PC-3 (cell line): ENCODE measurements around the gene CEP85. TPM values are rescaled to one million over a fixed set of nuclear protein-coding genes. Genes with fewer than 3 reads are reported as not detected.
"Not testable (repeated sequence)": the region's sequence is repeated elsewhere in the genome, so short reads cannot be mapped to it uniquely, and the experiment has no call there.

Experiments used
- ATAC-seq: fragments of 200-7000 bp; cut with Tn5 transposase; 2 replicates; pipeline ENCODE4 v1.9.1; 2020; ENCODE audit warnings: mild to moderate bottlenecking, moderate library complexity
- BruUV-seq: library from RNA; stranded (reverse); fragments of 400-500 nt; replicated peaks from 2 replicates; lab custom pipeline; 2021; lab: Mats Ljungman, UMichigan
- CTCF ChIA-PET: fragments of 300-600 bp; sonication (Branson Sonifier 250); formaldehyde crosslinking; loops from one replicate; lab custom pipeline; 2022; ENCODE audit warnings: antibody characterized with exemption; lab: Charles Lee
- POLR2A ChIA-PET: fragments of 300-600 bp; sonication (Branson Sonifier 250); formaldehyde crosslinking; loops from one replicate; lab custom pipeline; 2022; ENCODE audit warnings: antibody characterized with exemption; ENCODE audit not compliant: unreplicated experiment; lab: Charles Lee
- DNase-seq: peaks from one replicate; pipeline ENCODE4 v3.0.0-alpha.2; 2015
- H2AFZ ChIP-seq: fragments of 300-600 bp; sonication (generic); 2 replicates; pipeline ENCODE4 v1.6.0; 2016; ENCODE audit warnings: antibody characterized with exemption, low read length
- H3F3A ChIP-seq: fragments of 300-600 bp; sonication (generic); one replicate; pipeline ENCODE4 v1.6.0; 2017; ENCODE audit warnings: antibody characterized with exemption, low read length, control low read depth, mild to moderate bottlenecking; ENCODE audit not compliant: unreplicated experiment
- H3K27ac ChIP-seq: fragments of 300-600 bp; sonication (generic); 2 replicates; pipeline ENCODE4 v1.5.1; 2016; ENCODE audit warnings: mild to moderate bottlenecking, low read length
- H3K27me3 ChIP-seq: fragments of 300-600 bp; sonication (generic); 2 replicates; pipeline ENCODE4 v1.6.1; 2016; ENCODE audit warnings: low read length, mixed read lengths
- H3K36me3 ChIP-seq: fragments of 300-600 bp; sonication (generic); 2 replicates; pipeline ENCODE4 v1.6.1; 2016; ENCODE audit warnings: low read depth, mixed run types, low read length, mixed read lengths
- H3K4me1 ChIP-seq: fragments of 300-600 bp; sonication (generic); 2 replicates; pipeline ENCODE4 v1.5.1; 2016; ENCODE audit warnings: low read length; ENCODE audit not compliant: insufficient read depth
- H3K4me2 ChIP-seq: fragments of 300-600 bp; sonication (generic); 2 replicates; pipeline ENCODE4 v1.6.0; 2016; ENCODE audit warnings: low read length
- H3K4me3 ChIP-seq: fragments of 300-600 bp; sonication (generic); 2 replicates; pipeline ENCODE4 v1.5.1; 2016; ENCODE audit warnings: mild to moderate bottlenecking, low read length, mixed read lengths
- H3K79me2 ChIP-seq: fragments of 300-600 bp; sonication (generic); 2 replicates; pipeline ENCODE4 v1.6.1; 2017; ENCODE audit warnings: low read length, mixed read lengths
- H3K9ac ChIP-seq: fragments of 300-600 bp; sonication (generic); 2 replicates; pipeline ENCODE4 v1.6.0; 2016; ENCODE audit warnings: mild to moderate bottlenecking, low read length
- H3K9me2 ChIP-seq: fragments of 300-600 bp; sonication (generic); replicated peaks from 2 replicates; pipeline ENCODE4 v1.6.1; 2016; ENCODE audit warnings: mixed run types, low read length, mixed read lengths
- H3K9me3 ChIP-seq: fragments of 300-600 bp; sonication (generic); 2 replicates; pipeline ENCODE4 v1.6.1; 2016; ENCODE audit warnings: low read length, mixed read lengths
- H4K20me1 ChIP-seq: fragments of 300-600 bp; sonication (generic); 2 replicates; pipeline ENCODE4 v1.6.1; 2016; ENCODE audit warnings: low read length, mixed read lengths
- EZH2 ChIP-seq: fragments of 300-600 bp; sonication (generic); IDR thresholded peaks from one replicate; pipeline ENCODE4 v1.6.1; 2017; ENCODE audit warnings: antibody characterized with exemption, mild to moderate bottlenecking, low read length; ENCODE audit not compliant: unreplicated experiment
- EZH2phosphoT487 ChIP-seq: fragments of 300-600 bp; sonication (generic); IDR thresholded peaks from 2 replicates; pipeline ENCODE4 v1.6.1; 2018; ENCODE audit warnings: mild to moderate bottlenecking, antibody characterized with exemption, low read length, borderline replicate concordance
- intact Hi-C: fragments of 100-400 bp; cut with micrococcal nuclease; formaldehyde crosslinking; loops from 2 replicates; pipeline ENCODE4 v1.9.0; 2023
- total RNA-seq: library from RNA; depleted of rRNA; stranded (reverse); fragments of >200 nt; gene quantifications from 2 replicates; pipeline ENCODE4 v1.2.3, GENCODE V29; 2014
- TF ChIP-seq, protein P1 (sequence below): fragments of 300-600 bp; sonication (generic); conservative IDR thresholded peaks from 2 replicates; pipeline ENCODE4 v1.5.1; 2017; ENCODE audit warnings: antibody characterized with exemption, low read depth, mild to moderate bottlenecking, low read length

CEP85 gene
- total RNA-seq, 1 experiment from 2014 or later: 30.6 TPM

DNA sequence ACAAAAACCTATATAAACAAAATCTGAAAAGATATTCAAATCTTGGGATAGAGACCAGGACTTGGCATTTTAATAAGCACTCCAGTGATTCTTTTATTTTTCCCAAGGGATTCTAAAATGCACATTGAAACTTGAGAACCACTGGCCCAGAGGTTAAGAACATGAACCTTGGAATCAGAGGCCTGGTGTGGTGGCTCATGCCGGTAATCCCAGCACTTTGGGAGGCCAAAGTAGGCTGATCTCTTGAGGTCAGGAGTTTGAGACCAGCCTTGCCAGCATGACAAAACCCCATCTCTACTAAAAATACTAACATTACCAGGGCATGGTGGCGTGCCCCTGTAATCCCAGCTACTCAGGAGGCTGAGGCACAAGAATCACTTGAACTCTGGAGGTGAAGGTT, 12.9 kb upstream of the CEP85 start:
- Histone ChIP-seq H4K20me1 (no peaks in the 10 kb centered on the region), H2AFZ (no peak overlapping the region), H3K27me3 (no peaks in the 10 kb centered on the region), H3K4me1 (no peaks in the 10 kb centered on the region), H3K36me3 (no peaks in the 10 kb centered on the region), H3K9me3 (no peaks in the 10 kb centered on the region), H3K9me2 (no peaks in the 10 kb centered on the region), H3F3A (no peaks in the 10 kb centered on the region), H3K4me2 (no peak overlapping the region), H3K4me3 (no peak overlapping the region), H3K79me2 (no peaks in the 10 kb centered on the region), H3K27ac (no peak overlapping the region), H3K9ac (no peak overlapping the region)
- POLR2A ChIA-PET: no interaction called here
- intact Hi-C loops: no loop called here
- no peak for TF ChIP-seq EZH2
- TF ChIP-seq EZH2phosphoT487: no peak
- TF ChIP-seq, protein P1, sequence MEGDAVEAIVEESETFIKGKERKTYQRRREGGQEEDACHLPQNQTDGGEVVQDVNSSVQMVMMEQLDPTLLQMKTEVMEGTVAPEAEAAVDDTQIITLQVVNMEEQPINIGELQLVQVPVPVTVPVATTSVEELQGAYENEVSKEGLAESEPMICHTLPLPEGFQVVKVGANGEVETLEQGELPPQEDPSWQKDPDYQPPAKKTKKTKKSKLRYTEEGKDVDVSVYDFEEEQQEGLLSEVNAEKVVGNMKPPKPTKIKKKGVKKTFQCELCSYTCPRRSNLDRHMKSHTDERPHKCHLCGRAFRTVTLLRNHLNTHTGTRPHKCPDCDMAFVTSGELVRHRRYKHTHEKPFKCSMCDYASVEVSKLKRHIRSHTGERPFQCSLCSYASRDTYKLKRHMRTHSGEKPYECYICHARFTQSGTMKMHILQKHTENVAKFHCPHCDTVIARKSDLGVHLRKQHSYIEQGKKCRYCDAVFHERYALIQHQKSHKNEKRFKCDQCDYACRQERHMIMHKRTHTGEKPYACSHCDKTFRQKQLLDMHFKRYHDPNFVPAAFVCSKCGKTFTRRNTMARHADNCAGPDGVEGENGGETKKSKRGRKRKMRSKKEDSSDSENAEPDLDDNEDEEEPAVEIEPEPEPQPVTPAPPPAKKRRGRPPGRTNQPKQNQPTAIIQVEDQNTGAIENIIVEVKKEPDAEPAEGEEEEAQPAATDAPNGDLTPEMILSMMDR: no peak
- CTCF ChIA-PET: no interaction called here
- ATAC-seq (no peak), DNase-seq (no peak)
- BruUV-seq: no TSS peak

DNA sequence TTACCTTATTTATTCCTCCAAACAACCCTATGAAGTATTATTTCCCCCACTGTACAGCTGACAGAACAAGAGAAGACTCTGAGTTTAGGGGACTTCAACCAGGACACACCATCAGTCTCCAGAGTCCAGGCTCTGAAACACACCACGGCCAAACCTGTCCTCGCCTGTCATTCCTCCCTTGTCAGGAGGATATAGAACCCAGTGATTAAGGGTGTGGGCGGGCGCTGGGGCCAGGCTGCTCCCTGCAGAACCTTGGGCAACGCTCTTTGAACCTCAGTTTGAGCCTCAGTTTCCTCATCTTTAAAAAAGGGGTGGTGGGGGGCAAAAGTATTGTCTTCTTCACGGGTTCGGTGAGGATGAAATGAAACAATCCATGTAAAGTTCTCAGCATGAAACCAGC, 9.4 kb upstream of the CEP85 start:
- no peaks in the 10 kb centered on the region for H3K4me1 ChIP-seq
- no peaks in the 10 kb centered on the region for H3F3A ChIP-seq
- no peak overlapping the region for H3K9ac ChIP-seq
- no peaks in the 10 kb centered on the region for H3K79me2 ChIP-seq
- H3K4me3 ChIP-seq: no peak overlapping the region
- ChIA-PET POLR2A (no interaction called here), CTCF (no interaction called here)
- no peak overlapping the region for H3K27ac ChIP-seq
- H3K27me3 ChIP-seq: no peaks in the 10 kb centered on the region
- no peaks in the 10 kb centered on the region for H3K9me3 ChIP-seq
- ATAC-seq: no peak
- no peak overlapping the region for H3K4me2 ChIP-seq
- no peaks in the 10 kb centered on the region for H3K36me3 ChIP-seq
- no peak overlapping the region for H2AFZ ChIP-seq
- no peaks in the 10 kb centered on the region for H4K20me1 ChIP-seq
- no peak for DNase-seq
- no TSS peak for BruUV-seq
- no peaks in the 10 kb centered on the region for H3K9me2 ChIP-seq
- TF ChIP-seq, protein P1: no peak
- TF ChIP-seq EZH2: no peak
- no peak for TF ChIP-seq EZH2phosphoT487
- intact Hi-C loops: no loop called here

DNA sequence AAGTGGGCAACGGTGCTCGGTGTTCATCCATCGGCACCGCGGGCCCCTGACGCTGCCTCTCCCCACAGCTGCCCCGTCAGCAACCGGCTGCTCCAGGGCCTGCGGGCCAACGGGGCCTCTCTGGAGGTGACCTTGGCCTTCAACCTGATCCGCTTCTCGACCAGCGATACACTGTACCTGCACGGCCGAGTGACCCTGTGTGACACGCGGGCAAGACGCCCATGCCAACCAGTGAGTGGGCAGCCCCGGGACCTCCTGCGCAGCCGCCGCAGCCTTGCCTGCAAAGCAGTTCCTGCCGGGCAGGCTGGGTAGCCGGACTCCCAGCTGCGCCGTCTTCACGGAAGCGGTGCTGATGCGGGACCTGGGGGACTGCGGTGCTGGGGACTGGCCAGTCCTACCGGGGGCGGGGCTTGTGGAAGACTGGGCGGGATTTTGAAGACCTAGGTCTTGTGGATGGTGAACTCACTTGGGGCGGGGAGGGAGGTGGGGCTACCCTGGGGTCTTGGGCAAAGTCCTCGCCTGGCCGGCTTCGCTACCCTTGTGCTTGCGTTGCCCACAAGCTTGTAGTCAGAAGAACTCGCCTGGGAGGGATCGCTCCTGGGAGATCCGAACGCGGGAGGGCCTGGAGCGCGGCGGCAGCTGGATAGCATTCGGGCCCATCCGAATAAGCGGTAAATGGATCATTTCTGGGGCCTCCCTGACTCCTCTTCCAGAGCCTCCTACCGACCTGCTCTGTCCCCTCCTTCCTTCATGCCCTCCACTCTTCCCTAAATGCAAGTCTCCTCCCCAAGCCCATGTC, 8.8 kb upstream of the CEP85 start:
- H3K4me3 ChIP-seq: no peak overlapping the region
- no peaks in the 10 kb centered on the region for H4K20me1 ChIP-seq
- H3K4me1 ChIP-seq: no peaks in the 10 kb centered on the region
- TF ChIP-seq, protein P1: no peak
- TF ChIP-seq EZH2: no peak
- no peak for TF ChIP-seq EZH2phosphoT487
- H3K4me2 ChIP-seq: no peak overlapping the region
- no TSS peak for BruUV-seq
- no peak overlapping the region for H3K27ac ChIP-seq
- H3K36me3 ChIP-seq: no peaks in the 10 kb centered on the region
- no peak overlapping the region for H3K9ac ChIP-seq
- H3F3A ChIP-seq: no peaks in the 10 kb centered on the region
- H3K27me3 ChIP-seq: no peaks in the 10 kb centered on the region
- CTCF ChIA-PET: no interaction called here
- no peaks in the 10 kb centered on the region for H3K9me3 ChIP-seq
- no peak overlapping the region for H2AFZ ChIP-seq
- POLR2A ChIA-PET: no interaction called here
- ATAC-seq (no peak), DNase-seq (no peak)
- H3K9me2 ChIP-seq: no peaks in the 10 kb centered on the region
- intact Hi-C loops: no loop called here
- H3K79me2 ChIP-seq: no peaks in the 10 kb centered on the region

DNA sequence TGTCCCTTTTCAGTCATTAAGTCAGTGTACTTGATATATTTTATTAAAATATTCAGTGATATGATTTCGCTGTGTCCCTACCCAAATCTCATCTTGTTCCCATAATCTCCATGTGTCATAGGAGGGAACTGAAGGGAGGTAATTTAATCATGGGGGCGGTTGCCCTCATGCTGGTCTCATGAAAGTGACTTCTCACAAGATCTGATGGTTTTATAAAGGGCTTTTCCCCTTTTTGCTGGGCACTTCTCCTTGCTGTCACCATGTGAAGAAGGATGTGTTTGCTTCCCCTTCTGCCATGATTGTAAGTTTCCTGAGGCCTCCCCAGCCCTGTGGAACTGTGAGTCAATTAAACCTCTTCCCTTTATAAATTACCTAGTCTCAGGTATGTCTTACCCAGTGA, 3.3 kb upstream of the CEP85 start:
- H3K9ac ChIP-seq, H3K27ac ChIP-seq, H3K4me1 ChIP-seq, DNase-seq, H3K4me2 ChIP-seq, H3F3A ChIP-seq, H3K9me2 ChIP-seq, ATAC-seq, POLR2A ChIA-PET, CTCF ChIA-PET, H2AFZ ChIP-seq, BruUV-seq, H3K36me3 ChIP-seq, H4K20me1 ChIP-seq, H3K4me3 ChIP-seq, H3K27me3 ChIP-seq, H3K9me3 ChIP-seq: not testable (repeated sequence)
- intact Hi-C loops: loop anchor here (5.0 kb wide), 1 partner anchor 92 kb away; no protein-coding TSS in a partner anchor
- peaks cover 15% of the 10 kb centered on the region for H3K79me2 ChIP-seq
